ENCODE data around the gene MRGPRX4.
A peak's percentile ranks its signal among the peaks of the same experiment; 100 is the strongest.
"Not testable (repeated sequence)": the region's sequence is repeated elsewhere in the genome, so short reads cannot be mapped to it uniquely, and the experiment has no call there.

MRGPRX4 gene

DNA sequence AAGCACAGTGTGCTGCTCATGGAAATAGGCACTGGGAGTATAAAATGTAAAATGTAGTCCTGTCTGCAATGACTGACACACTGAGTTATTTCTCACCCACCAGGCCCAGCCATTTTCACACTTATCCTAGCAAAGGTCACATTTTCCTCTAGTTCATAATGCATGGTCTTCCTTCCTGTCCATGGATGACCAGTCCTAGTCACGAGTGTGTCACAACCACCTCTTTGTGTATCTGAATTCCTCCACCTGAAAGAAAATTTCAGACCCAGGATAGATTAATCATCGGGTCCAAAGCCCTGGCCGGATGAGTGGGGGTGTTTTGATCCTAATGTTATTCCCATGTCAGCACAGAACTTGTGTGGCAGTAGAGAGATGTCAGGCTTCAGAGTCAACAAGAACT is at the start of gene MRGPRX4:
Gene MRGPRX4 (plus strand): TSS at position 172 of the 400 bp plus-strand sequence. CDS start 420 bp downstream, outside the sequence.
- peak; percentile 71 for DNase-seq (ENCODE audit: low spot score)

DNA sequence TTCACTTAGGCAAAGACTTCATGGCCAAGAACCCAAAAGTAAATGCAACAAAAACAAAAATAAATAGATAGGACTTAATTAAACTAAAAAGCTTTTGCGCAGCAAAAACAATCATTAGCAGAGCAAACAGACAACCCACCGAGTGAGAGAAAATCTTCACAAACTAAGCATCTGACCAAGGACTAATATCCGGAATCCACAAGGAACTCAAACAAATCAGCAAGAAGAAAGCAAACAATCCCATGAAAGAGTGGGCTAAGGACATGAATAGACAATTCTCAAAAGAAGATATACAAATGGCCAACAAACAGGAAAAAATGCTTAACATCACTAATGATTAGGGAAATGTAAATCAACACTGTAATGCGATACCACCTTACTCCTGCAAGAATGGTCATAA is 41.5 kb upstream of the MRGPRX4 start:
- not testable (repeated sequence) for DNase-seq (ENCODE audit: low spot score)

DNA sequence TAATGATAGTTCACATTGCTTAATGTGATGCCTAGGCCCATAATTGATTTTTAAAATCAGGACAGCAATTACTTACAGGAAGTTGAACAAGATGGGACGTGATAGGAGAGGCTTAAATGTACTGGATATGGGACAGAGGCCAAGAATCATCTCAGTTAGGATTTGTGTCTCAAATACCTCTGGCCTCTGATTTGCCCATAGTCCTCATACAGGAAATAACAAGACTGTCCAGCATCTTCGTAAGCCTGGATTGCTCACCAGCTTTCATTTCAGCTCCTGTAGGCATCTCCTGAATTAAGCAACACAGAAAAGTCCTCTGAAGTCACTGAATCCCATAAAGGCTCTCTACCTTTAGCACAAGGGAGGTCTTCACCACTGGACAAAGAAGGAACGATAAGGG is 40.3 kb upstream of the MRGPRX4 start, which contains the start of gene MRGPRX3:
Gene MRGPRX3 (plus strand): TSS at position 231 of the 400 bp plus-strand sequence. CDS start 4,632 bp downstream, outside the sequence.
- no peak for DNase-seq (ENCODE audit: low spot score)

DNA sequence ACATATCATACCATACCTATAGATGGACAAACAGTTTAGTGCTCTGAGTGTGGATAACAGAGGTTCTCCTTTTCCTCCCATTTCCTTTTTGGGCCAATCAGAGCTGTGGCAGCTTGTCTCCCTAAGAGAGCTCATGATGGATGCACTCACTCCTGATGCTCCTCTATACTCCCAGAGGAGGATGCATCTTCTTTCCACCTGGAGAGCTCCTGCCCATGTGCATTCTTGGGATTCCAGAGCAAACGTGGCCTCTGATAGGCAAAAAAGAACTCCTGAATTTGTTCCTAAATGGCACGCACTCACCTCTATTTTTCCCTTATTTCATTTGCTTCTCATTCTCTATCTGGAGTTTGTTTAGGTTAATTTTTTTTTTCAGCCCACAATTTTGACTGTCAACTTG is 37.3 kb upstream of the MRGPRX4 start:
- no peak for DNase-seq (ENCODE audit: low spot score)

DNA sequence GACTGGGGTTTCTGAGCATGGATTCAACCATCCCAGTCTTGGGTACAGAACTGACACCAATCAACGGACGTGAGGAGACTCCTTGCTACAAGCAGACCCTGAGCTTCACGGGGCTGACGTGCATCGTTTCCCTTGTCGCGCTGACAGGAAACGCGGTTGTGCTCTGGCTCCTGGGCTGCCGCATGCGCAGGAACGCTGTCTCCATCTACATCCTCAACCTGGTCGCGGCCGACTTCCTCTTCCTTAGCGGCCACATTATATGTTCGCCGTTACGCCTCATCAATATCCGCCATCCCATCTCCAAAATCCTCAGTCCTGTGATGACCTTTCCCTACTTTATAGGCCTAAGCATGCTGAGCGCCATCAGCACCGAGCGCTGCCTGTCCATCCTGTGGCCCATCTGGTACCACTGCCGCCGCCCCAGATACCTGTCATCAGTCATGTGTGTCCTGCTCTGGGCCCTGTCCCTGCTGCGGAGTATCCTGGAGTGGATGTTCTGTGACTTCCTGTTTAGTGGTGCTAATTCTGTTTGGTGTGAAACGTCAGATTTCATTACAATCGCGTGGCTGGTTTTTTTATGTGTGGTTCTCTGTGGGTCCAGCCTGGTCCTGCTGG is 35.3 kb upstream of the MRGPRX4 start:
- DNase-seq (ENCODE audit: low spot score) = no peak

DNA sequence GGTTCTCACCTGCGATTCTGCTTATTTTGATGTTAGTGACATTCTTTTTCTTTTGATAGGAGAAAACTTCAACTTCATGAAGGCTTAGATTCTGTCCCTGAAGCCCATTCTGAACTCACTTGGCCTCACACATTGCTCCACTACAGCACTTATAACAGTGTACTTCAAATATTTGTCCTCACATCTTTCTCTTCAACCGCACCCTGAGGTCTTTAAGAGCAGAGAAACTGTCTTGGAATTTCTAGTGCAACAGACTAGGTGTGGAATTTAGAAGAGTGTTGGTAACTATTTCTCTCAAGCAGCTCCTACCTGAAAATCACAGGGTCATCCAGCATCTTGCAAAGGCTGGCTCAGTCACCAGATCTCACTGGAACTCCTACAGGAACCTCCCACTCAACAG is 32.5 kb upstream of the MRGPRX4 start:
- DNase-seq (ENCODE audit: low spot score) = no peak

DNA sequence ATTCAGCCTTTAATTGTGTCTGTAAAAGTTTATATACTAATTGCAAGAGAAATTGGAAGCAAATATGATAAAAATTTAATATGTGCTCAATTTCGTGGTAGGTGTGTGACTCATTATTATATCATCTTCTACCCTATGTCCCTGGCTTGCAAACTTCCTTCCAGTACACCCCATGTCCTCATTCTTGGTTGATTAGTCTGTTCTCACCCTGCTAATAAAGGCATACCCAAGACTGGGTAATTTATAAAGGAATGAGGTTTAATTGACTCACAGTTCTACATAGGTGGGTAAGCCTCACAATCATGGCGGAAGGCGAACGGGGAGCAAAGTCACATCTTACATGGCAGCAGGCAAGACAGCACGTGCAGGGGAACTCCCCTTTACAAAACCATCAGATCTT is 28.4 kb upstream of the MRGPRX4 start:
- DNase-seq (ENCODE audit: low spot score) = peak; percentile 6

DNA sequence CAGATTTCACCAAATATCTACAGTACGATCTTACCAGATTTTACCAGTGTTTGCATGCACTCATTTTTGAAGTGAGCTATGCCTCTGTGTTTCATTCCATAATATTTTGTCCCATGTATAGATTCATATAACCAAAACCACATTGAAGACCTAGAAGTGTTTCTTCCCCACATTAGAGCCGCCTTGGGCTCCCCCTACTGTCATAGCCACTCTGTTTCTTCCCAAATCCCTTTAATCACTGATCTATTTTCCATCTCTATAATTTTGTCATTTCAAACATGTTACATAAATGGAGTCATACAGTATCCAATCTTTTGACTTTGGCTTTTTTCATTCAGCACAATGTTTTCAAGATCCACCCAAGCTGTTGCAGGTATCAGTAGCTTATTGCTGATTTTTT is 27.6 kb upstream of the MRGPRX4 start:
- no peak for DNase-seq (ENCODE audit: low spot score)

DNA sequence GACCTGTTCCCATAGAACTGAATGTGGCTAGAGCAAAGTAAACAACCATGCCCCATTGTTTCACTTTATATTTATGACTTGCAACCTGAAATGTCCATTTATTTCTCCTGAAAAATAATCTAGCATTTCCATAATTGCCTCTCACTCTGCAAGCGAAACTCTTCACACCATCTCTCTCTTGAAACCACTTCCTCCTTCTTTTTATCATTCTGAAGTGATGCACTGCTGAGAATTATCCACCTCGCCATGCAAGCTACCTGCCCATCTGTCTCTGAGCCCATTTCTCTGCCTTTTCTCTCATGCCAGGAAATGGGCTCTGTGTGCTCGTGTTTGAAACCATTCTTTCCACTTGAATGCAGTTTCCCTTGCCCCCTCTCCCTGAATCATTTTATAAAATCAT is 26.8 kb upstream of the MRGPRX4 start:
- DNase-seq (ENCODE audit: low spot score) = no peak

DNA sequence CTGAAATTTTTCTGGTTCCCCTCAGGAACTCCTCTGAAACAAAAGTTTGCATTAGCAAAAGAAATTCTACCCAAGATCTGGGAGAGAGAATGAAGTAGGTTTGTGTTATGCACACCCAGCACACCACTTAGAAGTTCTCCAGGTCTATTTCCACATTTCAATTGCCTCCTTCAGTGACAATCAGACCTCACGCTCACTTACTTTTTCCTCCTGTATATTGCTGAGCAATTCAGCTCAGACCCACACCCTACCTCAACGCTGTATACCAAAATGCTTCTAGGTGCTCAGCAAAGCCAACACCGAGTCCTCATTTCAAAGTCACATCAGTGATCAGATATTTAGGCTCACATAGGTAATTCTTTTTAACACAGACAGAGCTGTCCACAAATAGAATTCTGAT is 21.1 kb upstream of the MRGPRX4 start:
- no peak for DNase-seq (ENCODE audit: low spot score)

DNA sequence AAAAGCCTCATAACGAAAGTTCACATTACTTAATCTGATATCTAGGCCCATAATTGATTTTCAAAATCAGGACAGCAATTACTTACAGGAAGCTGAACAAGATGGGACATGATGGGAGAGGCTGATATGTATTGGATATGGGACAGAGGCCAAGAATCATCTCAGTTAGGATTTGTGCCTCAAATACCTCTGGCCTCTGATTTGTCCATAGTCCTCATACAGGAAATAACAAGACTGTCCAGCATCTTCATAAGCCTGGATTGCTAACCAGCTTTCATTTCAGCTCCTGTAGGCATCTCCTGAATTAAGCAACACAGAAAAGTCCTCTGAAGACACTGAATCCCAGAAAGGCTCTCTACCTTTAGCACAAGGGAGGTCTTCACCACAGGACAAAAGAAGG is 4.3 kb upstream of the MRGPRX4 start:
- no peak for DNase-seq (ENCODE audit: low spot score)

DNA sequence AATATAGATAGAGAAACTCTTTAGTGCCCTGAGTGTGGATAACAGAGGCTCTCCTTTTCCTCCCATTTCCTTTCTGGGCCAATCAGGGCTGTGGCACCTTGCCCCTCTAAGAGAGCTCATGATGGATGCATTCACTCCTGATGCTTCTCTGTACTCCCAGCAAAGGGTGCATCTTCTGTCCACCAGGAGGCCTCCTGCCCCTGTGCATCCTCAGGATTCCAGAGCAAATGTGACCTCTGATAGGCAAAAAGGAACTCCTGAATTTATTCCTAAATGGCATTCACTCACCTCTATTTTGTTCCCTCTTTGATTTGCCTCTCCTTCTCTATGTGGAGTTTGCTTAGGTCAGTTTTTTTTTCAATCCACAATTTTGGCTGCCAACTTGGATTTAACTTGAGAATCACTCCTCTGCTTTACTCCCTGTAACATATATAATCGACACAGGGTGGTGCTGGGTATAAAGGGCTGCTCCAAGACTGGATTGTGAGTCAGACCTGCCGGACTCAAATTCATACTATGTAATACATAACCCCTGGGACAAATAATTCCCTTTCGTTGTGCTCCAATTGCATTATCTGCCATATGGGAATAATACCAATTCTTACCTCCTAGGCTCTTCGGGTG is 1.1 kb upstream of the MRGPRX4 start:
- peak; percentile 43 for DNase-seq (ENCODE audit: low spot score)

DNA sequence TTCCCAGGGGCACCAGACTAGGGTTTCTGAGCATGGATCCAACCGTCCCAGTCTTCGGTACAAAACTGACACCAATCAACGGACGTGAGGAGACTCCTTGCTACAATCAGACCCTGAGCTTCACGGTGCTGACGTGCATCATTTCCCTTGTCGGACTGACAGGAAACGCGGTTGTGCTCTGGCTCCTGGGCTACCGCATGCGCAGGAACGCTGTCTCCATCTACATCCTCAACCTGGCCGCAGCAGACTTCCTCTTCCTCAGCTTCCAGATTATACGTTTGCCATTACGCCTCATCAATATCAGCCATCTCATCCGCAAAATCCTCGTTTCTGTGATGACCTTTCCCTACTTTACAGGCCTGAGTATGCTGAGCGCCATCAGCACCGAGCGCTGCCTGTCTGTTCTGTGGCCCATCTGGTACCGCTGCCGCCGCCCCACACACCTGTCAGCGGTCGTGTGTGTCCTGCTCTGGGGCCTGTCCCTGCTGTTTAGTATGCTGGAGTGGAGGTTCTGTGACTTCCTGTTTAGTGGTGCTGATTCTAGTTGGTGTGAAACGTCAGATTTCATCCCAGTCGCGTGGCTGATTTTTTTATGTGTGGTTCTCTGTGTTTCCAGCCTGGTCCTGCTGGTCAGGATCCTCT is 709 bp downstream of the MRGPRX4 start:
- no peak for DNase-seq (ENCODE audit: low spot score)

DNA sequence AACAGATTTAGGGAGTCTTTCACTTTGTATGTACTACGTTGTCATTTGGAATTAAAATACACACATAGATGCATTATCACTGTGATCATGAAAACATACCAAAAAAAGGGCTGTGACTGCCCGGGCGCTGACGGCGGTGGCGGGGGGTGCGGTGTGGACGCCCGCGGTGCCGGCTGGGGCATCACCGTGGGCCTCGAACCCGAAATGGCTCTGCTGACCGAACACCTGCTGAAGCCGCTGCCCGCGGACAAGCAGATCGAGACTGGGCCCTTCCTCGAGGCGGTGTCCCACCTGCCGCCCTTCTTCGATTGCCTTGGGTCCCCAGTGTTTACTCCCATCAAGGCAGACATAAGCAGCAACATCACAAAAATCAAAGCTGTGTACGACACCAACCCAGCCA is 16.2 kb downstream of the MRGPRX4 start:
- no peak for DNase-seq (ENCODE audit: low spot score)

DNA sequence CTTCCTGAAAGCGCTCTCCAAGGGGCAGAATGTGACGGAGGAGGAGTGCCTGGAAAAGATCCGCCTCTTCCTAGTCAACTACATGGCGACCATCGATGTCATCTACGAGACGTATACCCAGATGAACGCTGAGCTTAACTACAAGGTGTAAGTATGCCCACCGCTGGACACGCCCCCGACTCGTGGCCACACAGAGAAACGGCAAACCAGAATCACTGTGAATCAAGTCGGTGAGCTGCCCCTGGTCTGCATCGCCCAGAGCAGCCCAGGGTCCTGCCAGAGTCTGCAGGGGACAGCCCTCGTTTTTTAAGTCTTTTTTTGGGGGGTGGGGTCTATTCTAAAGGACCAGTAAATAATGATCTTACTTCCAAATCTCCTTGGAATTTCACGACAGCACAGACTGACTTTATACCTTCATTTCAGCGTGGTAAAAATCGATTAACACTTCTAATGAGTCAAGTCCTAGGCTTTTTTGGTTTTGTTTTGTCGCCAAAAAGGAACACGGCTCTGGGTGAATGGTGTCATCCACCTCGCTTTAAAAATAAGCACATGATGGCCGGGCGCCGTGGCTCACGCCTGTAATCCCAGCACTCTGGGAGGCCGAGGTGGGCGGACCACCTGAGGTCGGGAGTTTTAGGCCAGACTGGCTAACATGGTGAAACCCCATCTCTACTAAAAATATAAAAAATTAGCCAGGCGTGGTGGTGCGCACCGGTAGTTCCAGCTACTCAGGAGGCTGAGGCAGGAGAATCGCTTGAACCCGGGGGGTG is 17.0 kb downstream of the MRGPRX4 start:
- not testable (repeated sequence) for DNase-seq (ENCODE audit: low spot score)

DNA sequence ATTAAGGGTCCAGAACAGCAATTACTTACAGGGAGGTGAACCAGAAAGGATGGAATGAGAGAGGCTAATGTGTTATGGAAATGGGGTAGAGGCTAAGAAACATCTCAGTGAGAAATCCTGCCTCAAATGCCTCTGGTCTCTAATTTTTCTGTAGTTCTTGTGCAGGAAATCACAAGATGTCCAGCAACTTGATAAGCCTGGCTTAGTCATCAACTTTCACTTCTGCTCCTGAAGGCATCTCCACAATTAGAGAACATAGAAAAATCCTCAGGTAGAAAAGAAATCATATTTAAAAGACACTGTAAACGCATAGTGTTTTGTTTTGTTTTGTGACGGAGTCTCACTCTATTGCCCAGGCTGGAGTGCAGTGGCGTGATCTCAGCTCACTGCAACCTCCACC is 18.7 kb downstream of the MRGPRX4 start:
- DNase-seq (ENCODE audit: low spot score) = no peak

DNA sequence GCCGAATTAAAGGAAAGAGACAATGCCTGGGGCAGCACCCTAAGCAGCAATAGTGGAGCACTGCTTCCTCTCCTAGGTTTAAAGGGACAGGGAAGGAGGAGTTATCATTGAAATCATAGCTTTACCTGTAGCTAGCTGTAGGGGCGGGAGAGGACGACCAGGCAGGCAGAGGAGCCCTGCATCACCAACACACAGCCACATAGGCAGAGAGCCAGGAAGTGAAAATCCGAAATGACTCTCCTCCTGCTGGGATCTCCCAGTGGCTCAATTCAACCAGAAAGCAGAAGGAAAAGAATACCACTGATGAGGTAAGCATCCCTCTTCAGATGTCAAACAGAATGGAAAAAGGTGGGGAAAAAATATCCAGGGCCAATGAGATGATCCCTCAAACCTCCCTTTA is 20.4 kb downstream of the MRGPRX4 start:
- DNase-seq (ENCODE audit: low spot score) = no peak

DNA sequence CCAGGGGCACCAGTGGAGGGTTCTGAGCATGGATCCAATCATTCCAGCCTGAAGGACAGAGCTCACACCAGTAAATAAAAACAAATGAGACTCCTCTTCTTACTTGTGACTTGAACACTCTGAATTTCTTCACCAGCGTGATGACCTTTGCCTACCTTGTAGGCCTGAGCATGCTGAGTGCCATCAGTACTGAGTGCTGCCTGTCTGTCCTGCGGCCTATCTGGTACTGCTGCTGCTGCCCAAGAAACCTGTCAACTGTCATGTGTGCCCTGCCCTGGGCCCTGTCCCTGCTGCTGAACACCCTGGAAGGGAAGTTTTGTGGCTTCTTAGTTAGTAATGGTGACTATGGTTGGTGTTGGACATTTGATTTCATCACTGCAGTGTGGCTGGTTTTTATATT is 23.9 kb downstream of the MRGPRX4 start:
- no peak for DNase-seq (ENCODE audit: low spot score)

DNA sequence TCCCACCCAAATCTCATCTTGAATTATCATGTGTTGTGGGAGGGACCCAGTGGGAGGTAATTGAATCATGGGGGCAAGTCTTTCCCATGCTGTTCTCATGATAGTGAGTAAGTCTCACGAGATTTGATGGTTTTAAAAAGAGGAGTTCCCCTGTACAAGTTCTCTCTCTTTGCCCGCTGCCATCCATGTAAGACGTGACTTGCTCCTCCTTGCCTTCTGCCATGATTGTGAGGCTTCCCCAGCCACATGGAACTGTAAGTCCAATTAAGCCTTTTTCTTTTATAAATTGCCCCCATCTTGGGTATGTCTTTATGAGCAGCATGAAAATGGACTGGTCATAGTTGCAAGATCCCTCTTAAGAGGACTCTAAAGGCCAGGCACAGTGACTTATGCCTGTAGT is 25.1 kb downstream of the MRGPRX4 start:
- DNase-seq (ENCODE audit: low spot score) = not testable (repeated sequence)

DNA sequence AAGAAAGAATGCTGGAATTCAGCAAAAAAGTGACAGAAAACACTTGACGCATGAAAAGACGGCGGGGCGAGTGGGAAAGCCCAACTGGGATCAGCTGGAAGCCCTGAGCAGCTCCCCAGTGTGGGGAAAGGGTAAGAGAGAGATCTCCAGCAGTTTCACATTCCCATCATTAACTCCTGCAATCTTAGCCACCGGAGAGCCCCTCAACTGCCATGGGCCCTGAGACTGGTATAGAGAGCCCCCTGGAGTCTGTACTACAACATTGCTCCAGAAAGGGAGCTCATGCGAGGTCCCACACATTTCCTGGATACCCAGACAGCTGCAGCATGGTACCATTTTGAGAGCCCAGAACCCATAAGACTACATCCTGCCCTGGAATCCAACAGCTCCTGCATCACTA is 31.1 kb downstream of the MRGPRX4 start:
- DNase-seq (ENCODE audit: low spot score) = peak; percentile 31

DNA sequence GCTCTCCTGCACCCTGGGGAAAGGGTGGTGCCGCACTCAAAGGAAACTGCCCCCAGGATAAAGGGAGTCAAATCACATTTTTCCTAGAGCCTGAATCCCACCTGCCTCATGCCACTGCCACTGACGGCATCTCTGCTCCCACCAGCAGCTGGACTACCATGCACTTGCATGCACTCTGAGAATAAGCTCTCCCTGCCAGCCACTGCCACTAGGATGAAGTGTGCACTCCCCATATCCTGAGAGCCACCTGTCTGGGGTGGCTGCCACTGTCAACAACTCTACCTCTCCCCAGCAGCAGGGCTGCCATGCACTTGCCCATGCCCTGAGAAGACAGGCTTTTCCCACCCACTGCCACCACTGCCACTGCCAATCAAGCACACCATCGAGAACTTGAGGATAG is 31.6 kb downstream of the MRGPRX4 start:
- no peak for DNase-seq (ENCODE audit: low spot score)

DNA sequence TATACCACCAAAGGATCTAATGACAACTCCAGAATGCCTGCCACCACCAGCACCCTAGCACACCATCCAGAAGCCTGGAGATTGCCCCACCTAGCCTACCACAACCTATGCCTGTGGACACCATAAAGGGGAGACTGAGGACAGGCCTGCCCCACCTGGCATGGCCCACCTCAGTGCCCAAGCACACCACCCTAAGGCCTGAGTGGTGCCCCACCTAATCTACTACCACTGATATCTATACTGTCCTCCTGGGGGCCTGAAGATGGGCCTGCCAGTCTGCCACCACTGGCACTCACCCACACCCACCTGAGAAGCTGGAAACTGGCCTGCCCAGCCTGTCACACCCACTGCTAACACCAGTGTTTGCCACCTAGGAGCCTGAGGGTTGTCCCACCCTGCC is 32.1 kb downstream of the MRGPRX4 start:
- DNase-seq (ENCODE audit: low spot score) = no peak

DNA sequence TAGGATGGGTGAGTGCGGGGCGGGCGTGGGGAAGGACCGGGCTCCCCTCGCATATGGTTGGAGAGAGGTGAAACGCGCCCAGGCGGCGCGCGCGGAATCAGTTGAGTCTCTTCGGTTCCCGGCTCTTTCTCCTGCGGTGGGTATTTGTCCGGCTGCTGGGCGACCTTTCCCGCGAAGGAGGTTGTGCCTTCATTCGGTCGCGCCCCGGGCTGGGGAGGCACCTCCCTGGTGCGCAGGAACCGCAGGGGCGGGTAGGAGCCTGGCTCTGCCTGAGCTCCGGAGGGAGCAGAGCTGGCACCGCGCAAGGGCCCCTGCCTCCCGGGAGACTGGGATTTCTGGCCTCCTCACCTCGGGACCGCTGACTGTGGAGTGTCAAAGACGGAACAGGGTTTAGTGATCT is 36.4 kb downstream of the MRGPRX4 start:
- DNase-seq (ENCODE audit: low spot score) = no peak

Measured in kidney capillary endothelial cell (primary cell).